ENCODE data around the gene FAM222A.
A peak's percentile ranks its signal among the peaks of the same experiment; 100 is the strongest.

FAM222A gene

GRCh38 chr12:109714141-109714912 is 702 bp downstream of the FAM222A start:
- DNase-seq = peak; percentile 67

GRCh38 chr12:109714913-109715244 is 1.3 kb downstream of the FAM222A start:
- DNase-seq = no peak

GRCh38 chr12:109715310-109716091 is 1.9 kb downstream of the FAM222A start:
- peak; percentile 63 for DNase-seq

GRCh38 chr12:109716092-109716479 is 2.5 kb downstream of the FAM222A start:
- no peak for DNase-seq

- DNase-seq = no peak
Observed at GRCh38 chr12:109716512-109717389, 3.1 kb downstream of the FAM222A start.

GRCh38 chr12:109717390-109718357 is 4.0 kb downstream of the FAM222A start:
- no peak for DNase-seq

- DNase-seq = no peak
Observed at GRCh38 chr12:109718390-109718789, 4.8 kb downstream of the FAM222A start.

- DNase-seq = no peak
Observed at GRCh38 chr12:109719123-109720022, 5.7 kb downstream of the FAM222A start.

GRCh38 chr12:109720152-109720856 is 6.7 kb downstream of the FAM222A start:
- peak; percentile 81 for DNase-seq

- no peak for DNase-seq
Observed at GRCh38 chr12:109720857-109721189, 7.2 kb downstream of the FAM222A start.

GRCh38 chr12:109721276-109721675 is 7.7 kb downstream of the FAM222A start:
- no peak for DNase-seq

- DNase-seq = no peak
Observed at GRCh38 chr12:109722022-109722720, 8.5 kb downstream of the FAM222A start.

- no peak for DNase-seq
Observed at GRCh38 chr12:109722721-109723094, 9.1 kb downstream of the FAM222A start.

GRCh38 chr12:109723311-109723881 is 9.8 kb downstream of the FAM222A start:
- peak; percentile 72 for DNase-seq

GRCh38 chr12:109724321-109724892 is 10.8 kb downstream of the FAM222A start:
- DNase-seq = no peak

- DNase-seq = peak; percentile 21
Observed at GRCh38 chr12:109725321-109726105, 11.9 kb downstream of the FAM222A start.

GRCh38 chr12:109726106-109726497 is 12.5 kb downstream of the FAM222A start:
- DNase-seq = no peak

GRCh38 chr12:109726511-109727038 is 12.9 kb downstream of the FAM222A start:
- DNase-seq = peak; percentile 22
